LHCN-M2 (cell line): ENCODE measurements around the gene TMEM240. TPM values are rescaled to one million over a fixed set of nuclear protein-coding genes. Genes with fewer than 3 reads are reported as not detected.

Experiments used
- DNase-seq: peaks from one replicate; pipeline ENCODE4 v3.0.0-alpha.2; 2012; ENCODE audit warnings: low read depth
- polyA plus RNA-seq: library from polyadenylated mRNA; unstranded; fragments of >200 nt; gene quantifications from one replicate; pipeline ENCODE4 v1.2.1, GENCODE V29; 2012; ENCODE audit warnings: missing spikeins
- total RNA-seq: library from RNA; depleted of rRNA; stranded (reverse); fragments of >200 nt; gene quantifications from 2 replicates; pipeline ENCODE4 v1.2.3, GENCODE V29; 2014; rRNA removed

Gene TMEM240
- 0.63 and 0.83 TPM in 2 replicates for total RNA-seq
- polyA plus RNA-seq: 0.40 TPM

- no peak for DNase-seq
Measured at GRCh38 chr1:1540090-1540817, at the start of gene TMEM240. TSS of gene TMEM240 (minus strand) at chr1:1540624. CDS start at chr1:1540346, 278 bp downstream.

GRCh38 chr1:1583347-1584010, 43.1 kb upstream of the TMEM240 start:
- DNase-seq: no peak

GRCh38 chr1:1582585-1583346, 42.3 kb upstream of the TMEM240 start:
- no peak for DNase-seq

GRCh38 chr1:1578371-1578940, 38.0 kb upstream of the TMEM240 start:
- no peak for DNase-seq

GRCh38 chr1:1577367-1578011, 37.1 kb upstream of the TMEM240 start:
- no peak for DNase-seq

- DNase-seq: peak; percentile 88
Measured at GRCh38 chr1:1574721-1575537, 34.5 kb upstream of the TMEM240 start, which contains the start of gene SSU72. TSS of gene SSU72 (minus strand) at chr1:1574863. CDS start at chr1:1574557, 306 bp downstream.

- DNase-seq: peak; percentile 63
Measured at GRCh38 chr1:1573843-1574720, 33.7 kb upstream of the TMEM240 start.

GRCh38 chr1:1569341-1569740, 28.9 kb upstream of the TMEM240 start:
- DNase-seq: no peak

- no peak for DNase-seq
Measured at GRCh38 chr1:1567891-1568291, 27.5 kb upstream of the TMEM240 start.

- DNase-seq: peak; percentile 86
Measured at GRCh38 chr1:1567152-1567875, 26.9 kb upstream of the TMEM240 start.

GRCh38 chr1:1565340-1565739, 24.9 kb upstream of the TMEM240 start:
- DNase-seq: no peak

- DNase-seq: no peak
Measured at GRCh38 chr1:1564268-1564667, 23.8 kb upstream of the TMEM240 start.

- DNase-seq: no peak
Measured at GRCh38 chr1:1563688-1564087, 23.3 kb upstream of the TMEM240 start.

- no peak for DNase-seq
Measured at GRCh38 chr1:1562556-1563195, 22.3 kb upstream of the TMEM240 start.

- DNase-seq: no peak
Measured at GRCh38 chr1:1561801-1562470, 21.5 kb upstream of the TMEM240 start.

- DNase-seq: no peak
Measured at GRCh38 chr1:1560178-1560577, 19.8 kb upstream of the TMEM240 start.

- no peak for DNase-seq
Measured at GRCh38 chr1:1559066-1559465, 18.6 kb upstream of the TMEM240 start.

GRCh38 chr1:1558591-1558990, 18.2 kb upstream of the TMEM240 start:
- no peak for DNase-seq
